C4-2B (cell line): ENCODE measurements around the gene PLEKHA5.

ENCODE experiments used
- H3K27ac ChIP-seq: fragments of 450-650 bp; 2 replicates; pipeline ENCODE4 v1.5.1; 2017
- CTCF ChIP-seq: fragments of 450-650 bp; conservative IDR thresholded peaks from 2 replicates; pipeline ENCODE4 v1.5.1; 2017; ENCODE audit warnings: mild to moderate bottlenecking
- ZFX ChIP-seq: fragments of 450-650 bp; IDR thresholded peaks from 2 replicates; pipeline ENCODE4 v1.6.1; 2017

Gene PLEKHA5

GRCh38 chr12:19130224-19131024, 891 bp downstream of the PLEKHA5 start:
- no peak for TF ChIP-seq ZFX
- TF ChIP-seq CTCF = 0 out of 2 replicates have a peak, but pooled peaks have one; percentile 7
- H3K27ac ChIP-seq = peak overlapping the region; percentile 96

GRCh38 chr12:19131025-19131444, 1.5 kb downstream of the PLEKHA5 start:
- H3K27ac ChIP-seq = peak overlapping the region; percentile 96
- no peak for TF ChIP-seq CTCF
- TF ChIP-seq ZFX = no peak

- no peak overlapping the region for H3K27ac ChIP-seq
Observed at GRCh38 chr12:19138551-19138950, 9.0 kb downstream of the PLEKHA5 start.

GRCh38 chr12:19138956-19139355, 9.4 kb downstream of the PLEKHA5 start:
- TF ChIP-seq CTCF = no peak
- TF ChIP-seq ZFX = no peak
- no peak overlapping the region for H3K27ac ChIP-seq

More at GRCh38 chr12:19138551-19138950, 9.0 kb downstream of the PLEKHA5 start:
- TF ChIP-seq CTCF (no peak), ZFX (no peak)

- no peak for TF ChIP-seq CTCF
- no peak for TF ChIP-seq ZFX
- H3K27ac ChIP-seq = no peak overlapping the region
Observed at GRCh38 chr12:19139615-19140194, 10.2 kb downstream of the PLEKHA5 start.

GRCh38 chr12:19140381-19141236, 11.1 kb downstream of the PLEKHA5 start:
- TF ChIP-seq ZFX = no peak
- no peak overlapping the region for H3K27ac ChIP-seq

GRCh38 chr12:19142499-19142898, 13.0 kb downstream of the PLEKHA5 start:
- no peak overlapping the region for H3K27ac ChIP-seq
- TF ChIP-seq CTCF (no peak), ZFX (no peak)
